H1 (cell line): ENCODE results near the gene DHRS12. TPM values are rescaled to one million over a fixed set of nuclear protein-coding genes. Genes with fewer than 3 reads are reported as not detected.

Source experiments
- CHD2 ChIP-seq: IDR thresholded peaks from 2 replicates; pipeline ENCODE4 v1.6.1; 2012; ENCODE audit warnings: low read length, improper control_type of control experiment
- CHD7 ChIP-seq: fragments of 300-600 bp; sonication (generic); IDR thresholded peaks from 2 replicates; pipeline ENCODE4 v1.7.1; 2012; ENCODE audit warnings: low read length, moderate library complexity, mild to moderate bottlenecking, inconsistent platforms; ENCODE audit not compliant: insufficient replicate concordance
- E2F6 ChIP-seq: IDR thresholded peaks from 2 replicates; pipeline ENCODE4 v1.6.1; 2012; ENCODE audit warnings: inconsistent platforms
- EGR1 ChIP-seq: IDR thresholded peaks from 2 replicates; pipeline ENCODE4 v1.6.1; 2011; ENCODE audit warnings: low read depth, low read length, borderline replicate concordance
- EP300 ChIP-seq, 2 experiments: IDR thresholded peaks; 1 replicate in 1 of 2; 2 replicates in 1 of 2; pipeline ENCODE4 v1.6.1; 2011 to 2012; ENCODE audit warnings: low read depth in 2 of 2, low read length in 2 of 2, mild to moderate bottlenecking in 2 of 2, borderline replicate concordance in 1 of 2, inconsistent platforms in 1 of 2, moderate library complexity in 1 of 2
- SP1 ChIP-seq: IDR thresholded peaks from 2 replicates; pipeline ENCODE4 v1.6.1; 2011; ENCODE audit warnings: low read depth, low read length
- polyA plus RNA-seq, 7 experiments: library from polyadenylated mRNA; depleted of rRNA in 3 of 7; stranded (reverse) in 5 of 7; unstranded in 2 of 7; fragments of >200 nt in 5 of 7; fragments of 200-250 nt in 2 of 7; gene quantifications; 1 replicate in 5 of 7; 2 replicates in 1 of 7; 4 replicates in 1 of 7; pipeline versions ENCODE4 v1.2.1 to v1.2.3, GENCODE V29; 2011 to 2013; ENCODE audit warnings: missing spikeins in 2 of 7, mixed read lengths in 2 of 7
- total RNA-seq: library from RNA; stranded (reverse); fragmentation: NEBNext Ultra II Directional; extraction: Animal tissue kit (Norgen Biotek cat#: 25700); gene quantifications from 2 replicates; pipeline ENCODE4 v1.2.1, GENCODE V29; 2021

The DHRS12 gene
- total and polyA plus RNA-seq, 2 of the 8 experiments (the other 6 are each of a cell fraction or from before 2014, with no cell fraction given) = 8.7 TPM

- TF ChIP-seq CHD7 = no peak
- TF ChIP-seq EP300 (IDR thresholded peaks at IDR 0.05; ENCODE audit: borderline replicate concordance in 1 of 2, low read depth in 2 of 2, low read length in 2 of 2) = no peak
- TF ChIP-seq SP1 = no peak
- no peak for TF ChIP-seq E2F6
- TF ChIP-seq EGR1 = no peak
- no peak for TF ChIP-seq CHD2
Measured at GRCh38 chr13:51726446-51727193, 77.3 kb downstream of the DHRS12 start (continued).
